ENCODE results near the gene NMRAL1. TPM values are rescaled to one million over a fixed set of nuclear protein-coding genes. Genes with fewer than 3 reads are reported as not detected.

Gene NMRAL1
- total RNA-seq, 4 donors from 2014 or later, result 2.7 to 11.0 (median 9.1) TPM

- no peak for ATAC-seq
- DNase-seq, result no peak
- H3K4me3 ChIP-seq, result no peak overlapping the region
These were observed 2.6 kb downstream of the NMRAL1 start for GRCh38 chr16:4471869-4472268.

GRCh38 chr16:4468972-4469371, 5.5 kb downstream of the NMRAL1 start:
- in situ Hi-C loops (cut with MboI; ENCODE audit: low sequenced_read_pairs in 4 of 4), result no loop called here
- no peak overlapping the region for H3K27ac ChIP-seq
- no peaks in the 10 kb centered on the region for H3K9me3 ChIP-seq
- H3K4me1 ChIP-seq, result peaks cover 0 to under 1% of the 10 kb centered on the region in 2 donors
- intact Hi-C loops (cut with DNase I; ENCODE audit: low total_unique reads), result no loop called here
- peaks cover 0 to 5% (median 4%) of the 10 kb centered on the region in 3 donors for H3K27me3 ChIP-seq
- no peak for TF ChIP-seq POLR2A (IDR thresholded peaks at IDR 0.05)
- TF ChIP-seq CTCF (IDR thresholded peaks at IDR 0.05 in 4 of 5, conservative IDR thresholded peaks at IDR 0.05 in 1 of 5), result no peak
- no peak for ATAC-seq
- H3K4me3 ChIP-seq, result no peak overlapping the region
- no peaks in the 10 kb centered on the region for H3K36me3 ChIP-seq
- no peak for DNase-seq

More at GRCh38 chr16:4471869-4472268, 2.6 kb downstream of the NMRAL1 start:
- in situ Hi-C loops (cut with MboI; ENCODE audit: low sequenced_read_pairs in 4 of 4) (no loop called here), intact Hi-C loops (cut with DNase I; ENCODE audit: low total_unique reads) (no loop called here)
- no peaks in the 10 kb centered on the region for H3K36me3 ChIP-seq
- TF ChIP-seq POLR2A (IDR thresholded peaks at IDR 0.05) (no peak), CTCF (IDR thresholded peaks at IDR 0.05 in 4 of 5, conservative IDR thresholded peaks at IDR 0.05 in 1 of 5) (no peak)
- no peaks in the 10 kb centered on the region for H3K9me3 ChIP-seq
- peaks cover 5 to 14% of the 10 kb centered on the region in 2 donors for H3K4me1 ChIP-seq
- no peak overlapping the region for H3K27ac ChIP-seq
- H3K27me3 ChIP-seq, result peaks cover 0 to 12% (median 12%) of the 10 kb centered on the region in 3 donors

- intact Hi-C loops (cut with DNase I; ENCODE audit: low total_unique reads), result no loop called here
- H3K36me3 ChIP-seq, result no peaks in the 10 kb centered on the region
- H3K27me3 ChIP-seq, result no peaks in the 10 kb centered on the region
- in situ Hi-C loops (cut with MboI; ENCODE audit: low sequenced_read_pairs in 4 of 4), result no loop called here
- no peak for TF ChIP-seq POLR2A (IDR thresholded peaks at IDR 0.05)
- no peak for TF ChIP-seq CTCF (IDR thresholded peaks at IDR 0.05 in 4 of 5, conservative IDR thresholded peaks at IDR 0.05 in 1 of 5)
- no peak for DNase-seq
- ATAC-seq, result no peak
- H3K4me1 ChIP-seq, result no peaks in the 10 kb centered on the region
- H3K9me3 ChIP-seq, result no peaks in the 10 kb centered on the region
- H3K4me3 ChIP-seq, result no peak overlapping the region
- no peak overlapping the region for H3K27ac ChIP-seq
These were observed 6.5 kb downstream of the NMRAL1 start for GRCh38 chr16:4467916-4468315.

- H3K27ac ChIP-seq, result no peak overlapping the region
- no peaks in the 10 kb centered on the region for H3K9me3 ChIP-seq
- no peaks in the 10 kb centered on the region for H3K36me3 ChIP-seq
- in situ Hi-C loops (cut with MboI; ENCODE audit: low sequenced_read_pairs in 4 of 4), result no loop called here
- TF ChIP-seq CTCF (IDR thresholded peaks at IDR 0.05 in 4 of 5, conservative IDR thresholded peaks at IDR 0.05 in 1 of 5), result no peak
- TF ChIP-seq POLR2A (IDR thresholded peaks at IDR 0.05), result no peak
- H3K27me3 ChIP-seq, result no peaks in the 10 kb centered on the region
- H3K4me1 ChIP-seq, result no peaks in the 10 kb centered on the region
- no peak overlapping the region for H3K4me3 ChIP-seq
- DNase-seq (no peak), ATAC-seq (no peak)
- intact Hi-C loops (cut with DNase I; ENCODE audit: low total_unique reads), result no loop called here
These were observed 8.2 kb downstream of the NMRAL1 start for GRCh38 chr16:4465977-4466779.
